ENCODE measurements around the gene THSD7B.

THSD7B gene

DNA sequence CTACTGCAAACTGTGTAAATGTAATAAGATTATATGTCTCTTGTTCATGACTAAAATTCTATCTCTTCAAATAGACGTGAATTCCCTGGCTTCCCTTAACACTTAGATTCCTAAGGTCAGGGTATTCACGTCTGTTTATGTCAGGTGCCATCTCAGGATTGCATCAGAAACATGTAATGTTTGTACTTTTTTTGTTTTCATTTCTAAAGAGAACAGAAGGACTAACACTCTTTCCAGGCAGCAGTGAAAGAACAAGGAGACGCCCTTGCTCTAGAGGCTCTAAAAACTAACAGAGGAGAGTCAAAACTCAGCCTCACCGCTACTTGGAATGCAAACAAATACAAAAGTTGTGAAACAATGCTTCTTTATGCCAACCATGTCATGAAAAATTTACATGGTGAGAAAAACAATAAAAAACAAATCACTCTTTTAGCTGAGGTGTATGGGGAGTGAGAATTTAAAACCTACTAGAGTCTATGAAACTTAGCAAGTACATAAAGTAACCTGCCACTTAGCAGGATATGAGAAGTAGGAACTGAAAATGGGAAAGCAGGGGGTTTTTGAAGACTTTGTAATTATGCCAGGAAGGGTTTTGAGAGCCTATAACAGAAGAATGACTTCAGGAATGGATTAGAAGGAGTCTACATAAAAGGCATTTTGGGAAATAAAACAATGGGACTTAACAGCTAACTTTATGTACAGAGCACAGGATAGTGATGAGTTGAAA, 522.7 kb downstream of the THSD7B start:
- H3K4me3 ChIP-seq (ENCODE audit: control insufficient read depth, low read depth, low read length) = no peak overlapping the region
- TF ChIP-seq, protein P1, sequence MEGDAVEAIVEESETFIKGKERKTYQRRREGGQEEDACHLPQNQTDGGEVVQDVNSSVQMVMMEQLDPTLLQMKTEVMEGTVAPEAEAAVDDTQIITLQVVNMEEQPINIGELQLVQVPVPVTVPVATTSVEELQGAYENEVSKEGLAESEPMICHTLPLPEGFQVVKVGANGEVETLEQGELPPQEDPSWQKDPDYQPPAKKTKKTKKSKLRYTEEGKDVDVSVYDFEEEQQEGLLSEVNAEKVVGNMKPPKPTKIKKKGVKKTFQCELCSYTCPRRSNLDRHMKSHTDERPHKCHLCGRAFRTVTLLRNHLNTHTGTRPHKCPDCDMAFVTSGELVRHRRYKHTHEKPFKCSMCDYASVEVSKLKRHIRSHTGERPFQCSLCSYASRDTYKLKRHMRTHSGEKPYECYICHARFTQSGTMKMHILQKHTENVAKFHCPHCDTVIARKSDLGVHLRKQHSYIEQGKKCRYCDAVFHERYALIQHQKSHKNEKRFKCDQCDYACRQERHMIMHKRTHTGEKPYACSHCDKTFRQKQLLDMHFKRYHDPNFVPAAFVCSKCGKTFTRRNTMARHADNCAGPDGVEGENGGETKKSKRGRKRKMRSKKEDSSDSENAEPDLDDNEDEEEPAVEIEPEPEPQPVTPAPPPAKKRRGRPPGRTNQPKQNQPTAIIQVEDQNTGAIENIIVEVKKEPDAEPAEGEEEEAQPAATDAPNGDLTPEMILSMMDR (IDR thresholded peaks at IDR 0.05; ENCODE audit: control insufficient read depth, insufficient read depth, low read depth, low read length, missing control alignments) = no peak
- DNase-seq (ENCODE audit: low read depth) = no peak

DNA sequence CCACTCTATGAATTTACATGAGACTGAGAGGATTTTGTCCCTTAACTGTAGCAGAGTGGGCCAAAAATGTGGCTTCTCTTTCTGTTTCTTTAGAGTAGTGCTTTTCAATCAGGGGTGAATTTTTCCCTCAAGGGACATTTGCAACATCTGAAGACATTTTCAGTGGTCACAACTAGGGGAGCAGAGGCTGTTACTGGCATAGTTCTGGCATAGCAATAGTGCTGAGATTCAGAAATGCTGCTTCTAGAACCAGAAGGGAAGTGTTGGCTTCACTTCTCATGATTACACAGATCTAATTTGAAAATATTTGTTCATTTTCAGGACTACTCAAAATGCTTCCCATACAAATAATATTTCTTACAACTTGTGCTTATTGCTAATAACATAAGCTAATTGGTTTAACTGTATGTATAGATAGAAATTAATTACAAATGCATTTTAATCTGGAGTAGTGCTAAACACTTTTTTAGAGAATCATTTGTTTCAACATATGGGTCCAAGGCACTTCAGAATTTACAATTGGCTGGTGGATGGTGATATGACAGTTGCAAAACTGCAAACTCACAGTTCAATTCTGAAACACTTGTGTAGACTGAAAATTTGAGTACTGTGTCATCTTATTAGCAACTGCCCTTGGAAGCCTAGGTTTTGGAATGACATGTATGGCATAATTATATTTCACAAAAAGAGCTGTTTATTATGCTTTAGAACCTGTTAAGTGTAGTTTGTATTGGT, 526.7 kb downstream of the THSD7B start:
- TF ChIP-seq, protein P1 (IDR thresholded peaks at IDR 0.05; ENCODE audit: control insufficient read depth, insufficient read depth, low read depth, low read length, missing control alignments) = no peak
- no peak for DNase-seq (ENCODE audit: low read depth)
- H3K4me3 ChIP-seq (ENCODE audit: control insufficient read depth, low read depth, low read length) = no peak overlapping the region

GRCh38 chr2:137298377-137298776, 533.0 kb downstream of the THSD7B start:
- DNase-seq (ENCODE audit: low read depth) = no peak
- no peak overlapping the region for H3K4me3 ChIP-seq (ENCODE audit: control insufficient read depth, low read depth, low read length)
- TF ChIP-seq, protein P1 (IDR thresholded peaks at IDR 0.05; ENCODE audit: control insufficient read depth, insufficient read depth, low read depth, low read length, missing control alignments) = no peak

DNA sequence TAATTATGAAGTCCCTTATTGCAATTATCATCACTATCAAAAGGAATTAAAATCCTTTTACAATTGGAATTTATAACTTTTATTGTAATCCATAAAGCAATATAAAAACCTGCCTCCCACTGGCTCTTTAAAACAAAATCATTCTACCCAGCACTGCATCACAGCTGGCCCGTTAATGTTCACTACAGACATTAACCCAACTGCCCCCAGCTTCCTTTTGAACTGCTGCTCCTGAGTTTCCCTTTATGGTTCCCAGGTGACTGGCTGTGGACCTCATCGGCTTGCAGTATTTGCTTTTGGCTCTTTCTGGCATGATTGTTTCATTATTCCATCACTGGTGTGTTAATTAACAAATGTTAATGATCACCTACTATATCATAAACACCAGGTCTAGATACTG, 535.6 kb downstream of the THSD7B start:
- no peak for DNase-seq (ENCODE audit: low read depth)
- TF ChIP-seq, protein P1 (IDR thresholded peaks at IDR 0.05; ENCODE audit: control insufficient read depth, insufficient read depth, low read depth, low read length, missing control alignments) = no peak
- H3K4me3 ChIP-seq (ENCODE audit: control insufficient read depth, low read depth, low read length) = no peak overlapping the region

DNA sequence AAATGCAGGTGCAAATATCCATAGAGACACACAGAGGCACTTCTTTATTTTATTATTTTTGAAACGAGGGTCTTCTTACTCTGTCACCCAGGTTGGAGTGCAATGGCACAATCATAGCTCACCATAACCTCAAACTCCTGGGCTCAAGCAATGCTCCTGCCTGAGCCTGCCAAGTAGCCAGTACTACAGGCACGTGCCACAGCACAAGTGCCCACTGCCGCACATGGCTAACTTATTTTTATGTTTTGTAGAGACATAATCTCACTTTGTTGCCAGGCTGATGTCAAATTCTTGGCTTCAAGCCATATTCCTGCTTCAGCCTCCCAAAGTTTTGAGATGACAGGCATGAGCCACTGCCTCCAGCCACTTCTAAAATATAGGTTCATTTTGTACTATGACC, 537.6 kb downstream of the THSD7B start:
- DNase-seq (ENCODE audit: low read depth) = no peak
- no peak overlapping the region for H3K4me3 ChIP-seq (ENCODE audit: control insufficient read depth, low read depth, low read length)
- TF ChIP-seq, protein P1 (IDR thresholded peaks at IDR 0.05; ENCODE audit: control insufficient read depth, insufficient read depth, low read depth, low read length, missing control alignments) = no peak

DNA sequence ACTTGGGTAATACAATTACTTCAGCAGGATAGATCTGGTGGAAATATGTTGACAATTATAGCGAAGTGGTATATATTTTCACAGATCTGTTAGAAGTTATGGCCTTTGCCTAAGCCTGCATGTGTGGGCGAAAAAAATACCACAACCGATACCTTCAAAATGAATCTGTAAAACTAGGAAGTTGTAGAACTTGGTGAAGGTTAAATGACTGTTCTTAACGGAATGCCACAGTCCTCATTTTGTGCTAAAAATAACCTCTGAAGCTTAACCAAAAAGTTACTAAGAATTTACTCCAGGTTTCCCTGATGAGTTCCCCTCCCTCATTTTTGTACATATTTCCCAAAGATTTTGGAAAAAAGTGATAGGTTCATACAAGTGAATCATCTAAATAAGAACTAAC, 550.7 kb downstream of the THSD7B start:
- DNase-seq (ENCODE audit: low read depth) = no peak
- H3K4me3 ChIP-seq (ENCODE audit: control insufficient read depth, low read depth, low read length) = no peak overlapping the region
- TF ChIP-seq, protein P1 (IDR thresholded peaks at IDR 0.05; ENCODE audit: control insufficient read depth, insufficient read depth, low read depth, low read length, missing control alignments) = no peak

Data from AG09309 (cell line).